GM23338 (cell line): ENCODE results near the gene PICALM. TPM values are rescaled to one million over a fixed set of nuclear protein-coding genes. Genes with fewer than 3 reads are reported as not detected.

Experiments used
- CREB1 ChIP-seq: fragments of 250-450 bp; sonication (Bioruptor Pico); IDR thresholded peaks from 2 replicates; pipeline ENCODE4 v1.5.0; 2020; ENCODE audit warnings: low read depth, mild to moderate bottlenecking, moderate library complexity
- ETS1 ChIP-seq: IDR thresholded peaks from 2 replicates; pipeline ENCODE4 v1.6.1; 2016; ENCODE audit warnings: antibody characterized with exemption
- JUNB ChIP-seq: IDR thresholded peaks from one replicate; pipeline ENCODE4 v1.6.1; 2016; ENCODE audit warnings: antibody characterized with exemption; ENCODE audit not compliant: unreplicated experiment
- NANOG ChIP-seq: IDR thresholded peaks from 2 replicates; pipeline ENCODE4 v1.6.1; 2016; ENCODE audit warnings: antibody characterized with exemption, borderline replicate concordance
- ZNF114 ChIP-seq: fragments of 250-450 bp; sonication (Bioruptor Pico); IDR thresholded peaks from 2 replicates; pipeline ENCODE4 v1.5.0; 2020; ENCODE audit warnings: mild to moderate bottlenecking, moderate library complexity
- ZNF462 ChIP-seq: fragments of 250-450 bp; sonication (Bioruptor Pico); IDR thresholded peaks from 2 replicates; pipeline ENCODE4 v1.5.0; 2020; ENCODE audit warnings: mild to moderate bottlenecking, moderate library complexity
- polyA plus RNA-seq: library from polyadenylated mRNA; unstranded; fragments of >200 nt; fragmentation: Nextera tagmentation; extraction: Ambion mirVana; gene quantifications from 2 replicates; pipeline ENCODE4 v1.2.1, GENCODE V29; 2016
- total RNA-seq: library from RNA; depleted of rRNA; stranded (reverse); fragments of >200 nt; shearing (Covaris generic); gene quantifications from 2 replicates; pipeline ENCODE4 v1.2.3, GENCODE V29; 2014; rRNA removed

PICALM gene
- total and polyA plus RNA-seq, 2 experiments from 2014 or later, result 27.9 to 134 TPM

- TF ChIP-seq ZNF462 (CRISPR knock-in tag) (no peak), NANOG (no peak), ETS1 (no peak), ZNF114 (CRISPR knock-in tag) (no peak), JUNB (no peak), CREB1 (no peak)
These were observed 156.5 kb downstream of the PICALM start (continued) for GRCh38 chr11:85912414-85912813.

Other genes with a start within 250 kb of the PICALM start
- gene CCDC83, start 213.7 kb downstream of the PICALM start, total RNA-seq, result not detected in 2 replicates
- not detected in 2 replicates for gene CCDC83, start 213.7 kb downstream of the PICALM start, polyA plus RNA-seq
- 26.7 and 30.7 TPM in 2 replicates for gene EED, start 175.7 kb upstream of the PICALM start, total RNA-seq
- 23.9 and 29.7 TPM in 2 replicates for gene EED, start 175.7 kb upstream of the PICALM start, polyA plus RNA-seq
- gene HIKESHI, start 233.2 kb upstream of the PICALM start, total RNA-seq, result 71.2 and 76.8 TPM in 2 replicates
- gene HIKESHI, start 233.2 kb upstream of the PICALM start, polyA plus RNA-seq, result 162 and 170 TPM in 2 replicates